HG03060 (cell line): ENCODE measurements around the gene SUGP1.
"Not testable (repeated sequence)": the region's sequence is repeated elsewhere in the genome, so short reads cannot be mapped to it uniquely, and the experiment has no call there.

ENCODE experiments used
- ATAC-seq: cut with Tn5 transposase; IDR thresholded peaks from one replicate; pipeline ENCODE4 v1.9.1; 2021; ENCODE audit warnings: low read depth, moderate number of reproducible peaks; ENCODE audit not compliant: unreplicated experiment

The SUGP1 gene

DNA sequence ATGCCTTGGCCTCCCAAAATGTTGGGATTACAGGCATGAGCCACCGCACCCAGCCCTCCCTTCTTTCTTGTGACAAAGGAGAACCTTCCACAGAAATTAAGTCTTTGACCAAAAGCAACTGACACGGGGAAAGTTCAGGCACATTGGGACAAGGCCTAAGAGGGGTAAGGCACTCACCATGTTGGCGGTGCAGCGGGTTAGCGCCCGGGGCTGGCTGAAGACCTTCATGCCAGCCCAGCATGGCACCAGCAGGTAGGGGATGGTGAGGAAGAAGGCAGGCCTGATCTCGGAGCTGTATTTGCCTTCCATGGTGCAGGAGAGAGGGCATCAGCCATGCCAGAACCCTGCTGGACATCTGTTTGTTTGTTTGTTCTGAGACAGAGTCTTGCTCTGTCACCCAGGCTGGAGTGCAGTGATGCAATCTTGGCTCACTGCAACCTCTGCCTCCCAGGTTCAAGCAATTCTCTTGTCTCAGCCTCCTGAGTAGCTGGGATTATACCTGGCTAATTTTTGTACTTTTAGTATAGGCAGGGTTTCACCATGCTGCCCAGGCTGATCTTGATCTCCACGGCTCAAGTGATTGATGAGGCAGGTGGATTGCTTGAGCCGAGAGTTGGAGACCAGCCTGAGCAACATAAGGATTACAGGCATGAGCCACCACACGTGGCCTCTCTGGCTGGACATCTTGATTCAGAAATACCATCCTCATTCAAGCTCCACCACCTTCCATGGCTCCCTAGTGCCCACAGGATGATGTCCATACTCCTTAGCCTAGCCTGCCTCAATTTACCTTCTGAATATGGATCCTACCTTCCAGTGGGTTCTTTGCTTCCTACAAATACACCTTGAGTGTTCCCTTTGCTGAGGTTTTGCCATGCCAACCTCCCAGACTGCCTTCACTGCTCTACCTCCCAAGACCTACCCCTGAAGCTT lies 51.6 kb downstream of the SUGP1 start:
- ATAC-seq, result no peak

DNA sequence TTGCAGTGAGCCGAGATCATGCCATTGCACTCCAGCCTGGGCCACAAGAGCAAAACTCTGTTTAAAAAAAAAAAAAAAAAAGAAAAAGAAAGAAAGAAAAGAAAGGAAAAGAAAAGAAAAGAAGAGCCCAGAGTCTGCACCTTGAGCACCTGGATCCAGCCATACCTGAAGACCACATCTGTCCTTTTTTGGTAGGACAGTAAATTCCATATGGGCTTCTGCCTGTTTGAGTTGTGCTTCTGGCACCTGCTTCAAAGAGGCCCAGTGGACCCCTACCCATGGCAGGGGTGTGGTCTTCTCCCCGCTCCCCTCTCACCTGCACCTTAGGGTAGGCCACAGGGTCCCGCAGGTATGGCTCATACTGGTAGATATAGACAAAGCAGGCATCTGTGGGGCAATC lies 53.0 kb downstream of the SUGP1 start:
- no peak for ATAC-seq

DNA sequence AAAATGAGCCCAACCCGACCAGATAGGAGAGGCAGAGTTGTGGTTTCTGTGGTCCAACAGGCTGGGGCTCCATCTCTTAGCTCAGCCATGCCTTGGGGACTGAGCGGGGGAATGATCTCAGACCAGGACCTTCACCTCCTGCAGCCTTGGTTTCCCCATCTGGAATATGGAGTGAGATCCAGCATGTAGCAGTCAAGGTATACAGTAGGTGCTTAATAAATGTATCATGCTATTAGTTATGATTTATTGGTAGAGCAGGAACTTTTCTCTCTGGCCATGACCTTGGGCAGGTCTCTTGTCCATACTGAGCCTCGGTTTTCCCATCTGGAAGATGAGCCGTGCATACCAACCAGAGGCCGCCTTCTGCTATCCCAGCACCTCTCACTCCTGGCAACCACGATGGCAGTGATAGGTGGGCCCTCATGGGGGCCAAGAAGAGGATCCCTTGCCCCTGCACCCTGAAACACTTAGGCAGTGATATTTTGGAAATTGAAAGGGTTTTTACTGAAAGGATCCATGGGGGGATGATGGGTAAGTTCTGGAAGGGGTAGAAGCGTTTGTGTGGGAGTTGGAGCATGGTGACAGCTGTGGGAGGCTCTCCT lies 56.3 kb downstream of the SUGP1 start:
- ATAC-seq, result no peak

GRCh38 chr19:19262190-19263057 lies 57.9 kb downstream of the SUGP1 start:
- ATAC-seq, result no peak

- no peak for ATAC-seq
Observed at GRCh38 chr19:19261350-19262189, 58.7 kb downstream of the SUGP1 start.

GRCh38 chr19:19260417-19261214 lies 59.7 kb downstream of the SUGP1 start:
- no peak for ATAC-seq

GRCh38 chr19:19259741-19260140 lies 60.6 kb downstream of the SUGP1 start:
- no peak for ATAC-seq

- no peak for ATAC-seq
Observed at GRCh38 chr19:19258589-19259338, 61.5 kb downstream of the SUGP1 start.

DNA sequence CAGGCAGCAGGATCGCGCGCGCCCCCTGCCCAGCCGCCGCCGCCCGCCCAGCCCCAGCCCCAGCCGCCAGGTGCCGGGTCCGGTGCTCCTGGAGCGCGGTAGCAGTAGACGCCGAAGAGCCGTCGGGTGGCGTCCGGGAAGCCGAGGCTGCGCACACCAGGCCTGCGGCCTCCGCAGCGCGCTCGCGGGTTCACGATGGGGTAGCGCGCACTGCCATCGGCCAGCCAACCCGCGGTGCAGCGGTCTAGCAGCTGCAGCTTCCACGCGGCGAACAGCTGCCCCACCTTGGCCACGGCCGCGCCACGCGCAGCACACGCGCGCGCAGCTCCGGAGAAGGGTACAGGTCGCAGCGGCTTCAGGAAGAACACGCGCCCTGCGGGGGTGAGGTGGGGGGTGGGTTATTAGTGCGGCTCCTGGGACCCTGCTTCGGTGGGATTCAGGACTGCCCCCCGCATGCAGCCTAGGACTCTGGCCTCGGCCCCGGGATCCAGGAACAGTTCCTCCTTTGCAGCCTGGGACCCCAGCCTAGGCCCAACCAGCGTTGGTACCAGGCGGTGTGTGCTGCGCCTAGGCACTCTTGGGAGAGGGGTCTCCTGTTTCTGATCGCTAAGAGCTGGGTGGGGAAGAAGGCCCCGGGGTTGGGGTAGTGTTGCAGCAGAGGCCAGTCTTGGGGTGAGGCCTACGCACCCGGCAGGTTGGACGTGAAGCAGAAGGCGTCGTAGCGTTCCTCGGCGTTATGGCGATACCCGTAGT lies 62.3 kb downstream of the SUGP1 start:
- ATAC-seq, result no peak

DNA sequence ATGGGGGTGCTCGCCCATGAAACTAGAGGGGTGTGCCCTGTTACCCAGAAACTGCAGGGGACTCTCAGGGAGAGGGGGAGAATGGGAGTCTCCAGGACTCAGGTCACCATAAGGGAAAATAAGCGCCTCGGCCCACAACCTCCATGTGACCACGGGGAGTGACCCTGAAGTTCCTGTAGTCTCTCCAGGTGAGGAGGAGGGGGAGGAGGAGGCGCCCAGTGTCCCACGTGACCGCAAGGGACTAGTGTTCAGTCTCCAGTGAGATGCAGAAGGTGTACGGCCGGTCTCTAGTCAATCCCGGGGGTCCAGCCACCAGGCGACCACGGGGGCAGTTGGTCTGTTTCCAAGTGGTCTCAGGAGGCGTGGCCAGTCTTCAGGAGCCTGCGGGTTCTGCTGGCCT lies 63.2 kb downstream of the SUGP1 start:
- ATAC-seq, result no peak

DNA sequence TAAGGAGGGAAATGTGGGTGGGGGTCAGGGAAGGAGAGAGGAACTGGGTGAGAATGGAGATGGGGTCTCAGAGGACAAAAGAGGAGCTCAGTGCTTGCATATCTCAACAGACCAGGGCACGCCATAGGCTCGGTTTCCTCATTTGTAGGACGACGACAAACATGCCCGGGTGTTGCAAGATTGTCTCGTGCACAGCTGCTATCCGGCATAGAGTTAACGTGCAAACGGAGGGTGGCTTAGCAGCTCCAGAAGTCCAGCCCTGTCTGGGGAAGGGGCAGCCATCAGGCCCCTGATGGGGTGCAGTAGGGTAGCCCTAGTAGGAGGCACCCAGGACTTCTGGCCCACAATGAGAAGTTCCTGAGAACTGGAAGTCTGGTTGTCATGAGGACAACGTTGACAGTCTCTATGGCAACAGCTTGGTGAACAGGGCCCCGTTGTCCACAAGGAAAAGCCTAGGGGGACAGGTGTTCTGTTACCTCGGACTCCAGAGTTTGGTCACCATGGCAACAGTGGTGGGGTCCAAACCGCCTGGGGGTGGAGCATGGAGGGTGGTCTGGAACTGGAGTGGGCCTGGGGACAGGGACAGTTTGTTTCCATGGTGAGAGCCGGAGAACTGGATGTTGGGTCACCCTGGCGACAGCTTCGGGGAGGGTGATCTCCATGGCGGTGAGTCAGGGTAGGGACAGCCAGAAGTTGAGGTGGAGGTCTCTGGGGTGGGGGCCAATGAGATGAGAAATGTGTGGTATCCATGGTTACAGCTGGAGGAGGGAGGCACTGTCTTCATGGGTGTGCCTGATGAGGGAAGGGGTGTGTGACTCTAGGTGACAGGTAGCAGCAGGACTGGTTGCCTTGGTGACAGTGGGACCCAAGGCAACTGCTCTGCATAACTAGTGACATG lies 64.0 kb downstream of the SUGP1 start:
- ATAC-seq, result no peak

DNA sequence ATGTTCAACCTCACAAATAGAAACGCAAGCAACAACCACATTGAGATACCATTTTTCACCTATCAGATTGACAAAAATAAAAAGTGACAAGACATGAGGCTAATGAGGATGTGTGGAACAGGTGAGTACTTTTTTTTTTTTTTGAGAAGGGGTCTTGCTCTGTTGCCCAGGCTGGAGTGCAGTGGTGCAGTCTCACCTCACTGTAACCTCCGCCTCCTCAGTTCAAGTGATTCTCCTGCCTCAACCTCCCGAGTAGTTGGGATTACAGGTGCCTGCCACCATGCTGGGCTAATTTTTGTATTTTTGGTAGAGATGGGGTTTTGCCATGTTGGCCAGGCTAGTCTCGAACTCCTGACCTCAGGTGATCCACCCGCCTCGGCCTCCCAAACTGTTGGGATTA lies 66.9 kb downstream of the SUGP1 start:
- ATAC-seq, result not testable (repeated sequence)

DNA sequence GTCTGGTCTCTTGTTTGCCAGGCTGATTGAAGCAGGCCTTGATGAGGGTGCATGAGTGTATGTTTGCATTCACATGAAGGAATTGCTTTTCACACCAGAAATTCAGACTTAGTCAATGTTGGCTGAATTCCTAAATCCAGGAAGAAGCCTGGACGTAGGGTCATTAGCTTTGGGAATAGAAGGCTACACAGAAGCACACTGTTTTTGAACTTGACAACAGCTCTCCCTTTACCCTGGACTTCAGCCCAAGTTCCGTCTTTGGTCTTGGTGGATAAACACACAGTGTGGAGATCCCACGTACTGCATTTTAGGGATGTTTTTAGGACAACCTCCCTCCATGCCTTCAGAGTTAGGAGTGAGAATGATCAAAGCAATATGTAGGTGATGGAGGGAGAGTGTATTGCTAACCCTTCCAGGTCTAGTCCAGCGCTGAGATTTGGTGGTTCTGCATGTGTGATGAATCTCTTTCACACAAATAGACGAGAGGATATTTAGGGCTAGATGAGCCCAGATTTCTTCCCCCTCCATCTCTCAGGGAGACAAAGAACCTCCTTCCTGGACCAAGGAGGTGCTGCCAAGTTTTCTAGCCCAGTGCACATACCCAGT lies 70.0 kb downstream of the SUGP1 start:
- ATAC-seq, result no peak

DNA sequence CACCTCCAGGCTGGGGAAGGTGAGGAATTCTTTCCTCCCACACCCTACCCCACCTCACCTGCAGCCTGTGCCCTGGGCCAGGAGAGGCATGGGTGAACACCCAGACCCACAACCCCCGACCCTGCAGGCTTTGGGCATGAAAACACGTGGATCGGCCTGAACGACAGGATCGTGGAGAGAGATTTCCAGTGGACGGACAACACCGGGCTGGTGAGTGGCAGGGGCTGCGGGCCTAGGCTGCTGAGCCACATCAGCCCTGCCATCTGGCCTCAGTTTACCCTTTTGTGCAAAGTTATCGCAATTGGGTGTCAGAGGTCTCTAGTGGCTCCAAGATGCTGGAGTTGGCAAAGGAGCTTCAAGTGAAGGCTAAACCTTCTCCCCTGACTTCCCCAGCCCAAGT lies 79.8 kb downstream of the SUGP1 start:
- ATAC-seq, result no peak

DNA sequence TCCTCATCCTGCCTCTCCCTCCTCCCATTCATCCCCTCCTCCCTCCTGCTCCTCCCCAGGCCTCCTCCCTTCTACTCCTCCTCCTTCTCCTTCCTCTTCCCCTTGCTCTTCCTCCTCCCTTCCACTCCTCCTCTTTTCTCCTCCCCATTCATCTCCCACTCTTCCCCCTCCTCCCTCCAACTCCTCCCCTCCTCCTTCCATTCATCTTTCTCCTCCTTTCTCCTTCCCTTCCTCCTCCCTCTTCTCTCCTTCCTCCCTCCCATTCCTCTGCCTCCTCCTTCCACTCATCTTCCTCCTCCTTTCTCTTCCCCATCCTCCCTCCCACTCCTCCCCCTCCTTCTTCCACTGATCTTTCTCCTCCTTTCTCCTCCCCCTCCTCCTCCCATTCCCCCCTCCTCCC lies 80.6 kb downstream of the SUGP1 start:
- no peak for ATAC-seq

GRCh38 chr19:19238126-19238894 lies 82.0 kb downstream of the SUGP1 start:
- ATAC-seq, result no peak
